GM19240 (cell line): ENCODE data around the gene TTF2.
"Not testable (repeated sequence)": the region's sequence is repeated elsewhere in the genome, so short reads cannot be mapped to it uniquely, and the experiment has no call there.

Source experiments
- DNase-seq: peaks from one replicate; pipeline ENCODE4 v3.0.0; 2011; ENCODE audit warnings: low spot score; ENCODE audit not compliant: insufficient read length

Gene TTF2

DNA sequence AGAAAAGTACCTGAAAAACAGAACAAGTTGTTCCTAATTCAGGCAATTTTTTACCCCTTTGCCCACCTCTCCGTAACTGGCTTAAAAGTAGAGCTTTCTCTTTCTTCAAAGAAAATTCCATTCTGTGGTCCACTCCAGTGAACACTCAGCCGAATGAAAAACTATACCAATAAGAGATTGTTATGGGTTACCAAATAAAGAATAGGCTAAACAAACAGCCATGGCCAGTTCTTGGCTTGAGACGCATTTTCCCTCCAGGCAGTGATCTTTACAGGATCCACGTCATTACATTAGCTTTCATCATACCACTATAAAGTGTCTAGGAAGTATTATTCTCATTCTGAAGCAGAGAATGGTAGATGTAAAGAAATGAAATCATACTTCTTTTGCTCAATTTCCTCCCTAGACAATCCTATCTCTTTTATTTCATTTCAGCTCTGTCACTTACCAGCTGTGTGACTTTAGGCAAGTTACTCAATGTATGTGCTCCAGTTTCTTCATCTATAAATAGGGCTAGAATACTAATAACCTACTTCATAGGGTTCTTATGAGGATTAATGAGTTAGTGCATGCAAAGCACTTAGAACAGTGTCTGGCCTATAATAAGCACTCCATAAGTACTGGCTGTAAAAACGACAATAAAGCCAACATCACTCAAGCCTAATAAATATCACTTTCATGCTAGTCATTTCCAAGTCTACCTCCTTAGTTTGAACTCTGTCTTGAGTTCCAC is 87.9 kb downstream of the TTF2 start:
- no peak for DNase-seq

DNA sequence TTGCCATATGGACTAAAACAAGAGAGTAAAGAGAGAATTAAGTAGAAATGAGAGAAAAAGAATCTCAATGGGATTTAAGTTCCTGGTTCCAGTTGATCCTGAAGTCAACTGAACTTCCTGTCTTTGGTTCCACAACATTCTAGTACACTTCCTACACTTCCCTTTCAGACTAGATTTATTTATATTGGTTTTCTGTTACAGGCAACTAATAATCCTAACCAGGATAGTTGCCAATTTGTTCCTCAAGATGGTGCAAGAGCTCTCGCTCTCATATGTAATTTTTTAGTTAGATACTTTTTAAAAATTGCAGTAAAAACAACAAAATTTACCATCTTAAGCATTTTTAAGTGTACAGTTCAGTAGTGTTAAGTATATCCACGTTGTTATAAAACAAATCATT is 90.2 kb downstream of the TTF2 start:
- no peak for DNase-seq

DNA sequence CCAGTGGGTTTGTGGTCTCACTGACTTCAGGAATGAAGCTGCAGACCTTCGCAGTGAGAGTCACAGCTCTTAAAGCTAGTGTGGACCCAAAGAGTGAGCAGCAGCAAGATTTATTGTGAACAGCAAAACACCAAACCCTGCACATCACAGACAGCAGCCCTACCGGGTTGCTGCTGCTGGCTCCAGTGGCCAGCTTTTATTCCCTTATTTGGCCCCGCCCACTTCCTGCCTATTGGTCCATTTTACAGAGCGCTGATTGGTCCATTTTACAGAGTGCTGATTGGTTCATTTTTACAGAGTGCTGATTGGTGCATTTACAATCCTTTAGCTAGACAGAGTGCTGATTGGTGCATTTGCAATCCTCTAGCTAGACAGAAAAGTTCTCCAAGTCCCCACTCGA is 91.2 kb downstream of the TTF2 start:
- not testable (repeated sequence) for DNase-seq
